GM12878 (cell line): ENCODE data around the gene SLC4A1. TPM values are rescaled to one million over a fixed set of nuclear protein-coding genes. Genes with fewer than 3 reads are reported as not detected.

Experiments used
- CUX1 ChIP-seq: IDR thresholded peaks from 2 replicates; pipeline ENCODE4 v1.6.1; 2012; ENCODE audit warnings: improper control_type of control experiment, low read depth, low read length; ENCODE audit not compliant: insufficient replicate concordance
- polyA plus RNA-seq, 11 experiments: library from polyadenylated mRNA; depleted of rRNA in 4 of 11; unstranded in 6 of 11; stranded (reverse) in 5 of 11; fragments of >200 nt; fragmentation: Nextera tagmentation in 4 of 11; fragmentation: Illumina TruSeq in 1 of 11; extraction: Ambion mirVana in 4 of 11; extraction: Trizol in 1 of 11; gene quantifications; 1 replicate in 1 of 11; 2 replicates in 10 of 11; pipeline versions ENCODE4 v1.2.1 to v1.2.3, GENCODE V29; 2011 to 2016; ENCODE audit warnings: inconsistent platforms in 2 of 11, missing spikeins in 2 of 11, low read depth in 1 of 11
- total RNA-seq, 4 experiments: library from RNA; depleted of rRNA in 3 of 4; stranded (reverse); fragments of >200 nt in 3 of 4; fragmentation: Illumina TruSeq in 1 of 4; extraction: Trizol in 1 of 4; gene quantifications; 2 replicates each; pipeline versions ENCODE4 v1.2.1 to v1.2.3, GENCODE V29; 2013 to 2021

The SLC4A1 gene
- total and polyA plus RNA-seq, 10 of the 15 experiments (the other 5 are each of a cell fraction or from before 2014, with no cell fraction given) = 0.03 TPM; not detected in 9

GRCh38 chr17:44212507-44213402, 55.2 kb downstream of the SLC4A1 start (continued):
- no peak for TF ChIP-seq CUX1
